Naive thymus-derived CD8-positive, alpha-beta T cell (primary cell): Measurements from ENCODE around the gene ADGRA1. TPM values are rescaled to one million over a fixed set of nuclear protein-coding genes. Genes with fewer than 3 reads are reported as not detected.
A peak's percentile ranks its signal among the peaks of the same experiment; 100 is the strongest.

Experiments
- ATAC-seq, 2 donors: fragments of 150-1000 bp; cut with Tn5 transposase in 1 of 2; sonication (Bioruptor Pico), chemical (Tn5 transposase) in 1 of 2; 1 replicate in 1 of 2; 2 replicates in 1 of 2; pipeline ENCODE4 v1.10.0; 2021; ENCODE audit warnings: mild to moderate bottlenecking in 2 of 2, moderate library complexity in 2 of 2
- POLR2A ChIA-PET: fragments of 350-600 bp; sonication (Branson Sonifier 250); formaldehyde crosslinking; loops from one replicate; lab custom pipeline; 2021; ENCODE audit warnings: antibody characterized with exemption; lab: Charles Lee
- DNase-seq, 10 donors: peaks; one replicate each; pipeline versions ENCODE4 v3.0.0 to v3.0.0-alpha.2; 2020 to 2022
- H3K27ac Mint-ChIP-seq, 10 donors: one replicate each; pipeline ENCODE4 v1.8.0; 2020 to 2022; ENCODE audit warnings: mild to moderate bottlenecking in 10 of 10, mixed read lengths in 10 of 10, moderate library complexity in 4 of 10, inconsistent platforms in 1 of 10
- H3K27me3 Mint-ChIP-seq, 5 donors: one replicate each; pipeline ENCODE4 v1.8.0; 2021 to 2022; ENCODE audit warnings: mixed read lengths in 5 of 5
- H3K36me3 Mint-ChIP-seq, 3 donors: one replicate each; pipeline ENCODE4 v1.8.0; 2020 to 2022; ENCODE audit warnings: mixed read lengths in 3 of 3, mild to moderate bottlenecking in 2 of 3, inconsistent platforms in 1 of 3
- H3K4me1 Mint-ChIP-seq, 4 donors: one replicate each; pipeline ENCODE4 v1.8.0; 2021 to 2022; ENCODE audit warnings: mixed read lengths in 4 of 4
- H3K4me3 Mint-ChIP-seq, 10 donors: one replicate each; pipeline ENCODE4 v1.8.0; 2020 to 2022; ENCODE audit warnings: mild to moderate bottlenecking in 10 of 10, mixed read lengths in 10 of 10, moderate library complexity in 6 of 10, inconsistent platforms in 1 of 10
- H3K9me3 Mint-ChIP-seq, 9 donors: one replicate each; pipeline ENCODE4 v1.8.0; 2020 to 2022; ENCODE audit warnings: mixed read lengths in 9 of 9, mild to moderate bottlenecking in 3 of 9, inconsistent platforms in 1 of 9, moderate library complexity in 1 of 9
- polyA plus RNA-seq, 3 donors: library from polyadenylated mRNA; unstranded; fragments of 300-500 nt; fragmentation: Illumina TruSeq; gene quantifications; one replicate each; pipeline ENCODE4 v1.2.3, GENCODE V29; 2021
- total RNA-seq, 8 experiments: library from RNA in 2 of 8; stranded (reverse) in 2 of 8; gene quantifications; one replicate each; pipeline ENCODE4 v1.2.3 and lab custom pipeline; 2021 to 2026

ADGRA1 gene
- total and polyA plus RNA-seq, 5 experiments from 2014 or later = not detected

GRCh38 chr10:133125901-133126300 lies 38.2 kb downstream of the ADGRA1 start:
- Mint-ChIP-seq H3K4me3 (no peak overlapping the region), H3K9me3 (no peaks in the 10 kb centered on the region), H3K27me3 (peaks cover 5 to 36% (median 12%) of the 10 kb centered on the region in 5 donors), H3K27ac (no peak overlapping the region), H3K4me1 (peaks cover 1 to 11% (median 6%) of the 10 kb centered on the region in 4 donors), H3K36me3 (no peaks in the 10 kb centered on the region)
- POLR2A ChIA-PET = no interaction called here
- DNase-seq (no peak), ATAC-seq (no peak)

- Mint-ChIP-seq H3K27ac (no peak overlapping the region), H3K27me3 (peaks cover 5 to 36% (median 12%) of the 10 kb centered on the region in 5 donors), H3K4me1 (peaks cover 1 to 11% (median 6%) of the 10 kb centered on the region in 4 donors), H3K4me3 (no peak overlapping the region), H3K9me3 (no peaks in the 10 kb centered on the region), H3K36me3 (no peaks in the 10 kb centered on the region)
- peak in 1 of 10 donors; percentile 58 for DNase-seq
- ATAC-seq = no peak
- POLR2A ChIA-PET = no interaction called here
Observed at GRCh38 chr10:133126431-133127290, 38.9 kb downstream of the ADGRA1 start.

GRCh38 chr10:133127291-133128125 lies 39.8 kb downstream of the ADGRA1 start:
- POLR2A ChIA-PET = no interaction called here
- Mint-ChIP-seq H3K27ac (no peak overlapping the region), H3K36me3 (no peaks in the 10 kb centered on the region), H3K4me1 (peaks cover 1 to 11% (median 8%) of the 10 kb centered on the region in 4 donors), H3K4me3 (no peak overlapping the region), H3K27me3 (peaks cover 5 to 36% (median 12%) of the 10 kb centered on the region in 5 donors), H3K9me3 (no peaks in the 10 kb centered on the region)
- DNase-seq = peak in 6 of 10 donors; percentile 11 to 48 (median 20)
- no peak for ATAC-seq

GRCh38 chr10:133128126-133129070 lies 40.7 kb downstream of the ADGRA1 start:
- ATAC-seq (no peak), DNase-seq (peak in 2 of 10 donors; percentile 7 to 41)
- Mint-ChIP-seq H3K27me3 (peaks cover 4 to 29% (median 10%) of the 10 kb centered on the region in 5 donors), H3K36me3 (no peaks in the 10 kb centered on the region), H3K27ac (no peak overlapping the region), H3K4me1 (peaks cover under 1 to 4% (median 2%) of the 10 kb centered on the region in 4 donors), H3K4me3 (no peak overlapping the region), H3K9me3 (no peaks in the 10 kb centered on the region)
- POLR2A ChIA-PET = no interaction called here

GRCh38 chr10:133129071-133129858 lies 41.5 kb downstream of the ADGRA1 start:
- POLR2A ChIA-PET = no interaction called here
- peaks cover 4 to 20% (median 10%) of the 10 kb centered on the region in 5 donors for H3K27me3 Mint-ChIP-seq
- H3K4me3 Mint-ChIP-seq = no peak overlapping the region
- H3K36me3 Mint-ChIP-seq = no peaks in the 10 kb centered on the region
- no peaks in the 10 kb centered on the region for H3K9me3 Mint-ChIP-seq
- DNase-seq (peak in 1 of 10 donors; percentile 16), ATAC-seq (no peak)
- H3K4me1 Mint-ChIP-seq = peaks cover 0 to 4% (median 2%) of the 10 kb centered on the region in 4 donors
- H3K27ac Mint-ChIP-seq = peak overlapping the region in 1 of 10 donors; percentile 51

- POLR2A ChIA-PET = no interaction called here
- peak in 1 of 10 donors; percentile 15 for DNase-seq
- no peak for ATAC-seq
- peaks cover 2 to 13% (median 8%) of the 10 kb centered on the region in 5 donors for H3K27me3 Mint-ChIP-seq
- H3K9me3 Mint-ChIP-seq = no peaks in the 10 kb centered on the region
- peaks cover 0 to 3% (median 1%) of the 10 kb centered on the region in 4 donors for H3K4me1 Mint-ChIP-seq
- no peak overlapping the region for H3K4me3 Mint-ChIP-seq
- H3K27ac Mint-ChIP-seq = no peak overlapping the region
- no peaks in the 10 kb centered on the region for H3K36me3 Mint-ChIP-seq
Observed at GRCh38 chr10:133129859-133130495, 42.3 kb downstream of the ADGRA1 start.

- H3K27ac Mint-ChIP-seq = no peak overlapping the region
- H3K4me1 Mint-ChIP-seq = peaks cover 0 to 3% (median 0%) of the 10 kb centered on the region in 4 donors
- ATAC-seq (no peak), DNase-seq (no peak)
- no peaks in the 10 kb centered on the region for H3K36me3 Mint-ChIP-seq
- no peak overlapping the region for H3K4me3 Mint-ChIP-seq
- POLR2A ChIA-PET = no interaction called here
- H3K27me3 Mint-ChIP-seq = peaks cover 0 to 8% (median 5%) of the 10 kb centered on the region in 5 donors
- H3K9me3 Mint-ChIP-seq = no peaks in the 10 kb centered on the region
Observed at GRCh38 chr10:133130602-133131001, 42.9 kb downstream of the ADGRA1 start.

GRCh38 chr10:133131053-133131452 lies 43.3 kb downstream of the ADGRA1 start:
- ATAC-seq (no peak), DNase-seq (peak in 1 of 10 donors; percentile 7)
- POLR2A ChIA-PET = no interaction called here
- Mint-ChIP-seq H3K4me3 (no peak overlapping the region), H3K27me3 (peaks cover 0 to 4% (median 2%) of the 10 kb centered on the region in 5 donors), H3K27ac (no peak overlapping the region), H3K9me3 (no peaks in the 10 kb centered on the region), H3K4me1 (peaks cover 0 to 3% (median 0%) of the 10 kb centered on the region in 4 donors), H3K36me3 (no peaks in the 10 kb centered on the region)

GRCh38 chr10:133131734-133132472 lies 44.2 kb downstream of the ADGRA1 start:
- no peaks in the 10 kb centered on the region for H3K9me3 Mint-ChIP-seq
- no peaks in the 10 kb centered on the region for H3K36me3 Mint-ChIP-seq
- no peak overlapping the region for H3K27ac Mint-ChIP-seq
- DNase-seq (no peak), ATAC-seq (no peak)
- H3K27me3 Mint-ChIP-seq = peaks cover 0 to 4% (median 0%) of the 10 kb centered on the region in 5 donors
- peaks cover 0 to 3% (median 0%) of the 10 kb centered on the region in 4 donors for H3K4me1 Mint-ChIP-seq
- POLR2A ChIA-PET = no interaction called here
- no peak overlapping the region for H3K4me3 Mint-ChIP-seq

GRCh38 chr10:133132473-133133291 lies 45.0 kb downstream of the ADGRA1 start:
- peaks cover 0 to 3% (median 0%) of the 10 kb centered on the region in 4 donors for H3K4me1 Mint-ChIP-seq
- no peaks in the 10 kb centered on the region for H3K9me3 Mint-ChIP-seq
- H3K27ac Mint-ChIP-seq = no peak overlapping the region
- H3K36me3 Mint-ChIP-seq = no peaks in the 10 kb centered on the region
- H3K27me3 Mint-ChIP-seq = peaks cover 0 to 4% (median 0%) of the 10 kb centered on the region in 5 donors
- POLR2A ChIA-PET = no interaction called here
- ATAC-seq (no peak), DNase-seq (peak in 1 of 10 donors; percentile 14)
- no peak overlapping the region for H3K4me3 Mint-ChIP-seq
